GM12891 (cell line): ENCODE measurements around the gene STK25.

Experiments used
- PAX5 ChIP-seq: IDR thresholded peaks from 2 replicates; pipeline ENCODE4 v1.6.1; 2011; ENCODE audit warnings: low read length, moderate library complexity, mild to moderate bottlenecking; ENCODE audit not compliant: insufficient read depth, severe bottlenecking
- POLR2A ChIP-seq: IDR thresholded peaks from 2 replicates; pipeline ENCODE4 v1.6.1; 2011; ENCODE audit warnings: low read depth, low read length, control low read depth
- POLR2AphosphoS5 ChIP-seq: IDR thresholded peaks from 2 replicates; pipeline ENCODE4 v1.6.1; 2011; ENCODE audit warnings: low read depth, low read length, control low read depth
- POU2F2 ChIP-seq: IDR thresholded peaks from 2 replicates; pipeline ENCODE4 v1.6.1; 2011; ENCODE audit warnings: low read depth, mild to moderate bottlenecking, control low read depth, low read length, moderate library complexity
- SPI1 ChIP-seq: IDR thresholded peaks from 2 replicates; pipeline ENCODE4 v1.6.1; 2011; ENCODE audit warnings: low read depth, low read length, control low read depth
- TAF1 ChIP-seq: IDR thresholded peaks from 2 replicates; pipeline ENCODE4 v1.6.1; 2011; ENCODE audit warnings: low read depth, low read length, control low read depth

- TF ChIP-seq POLR2AphosphoS5 (no peak), POLR2A (no peak), PAX5 (no peak), SPI1 (no peak), TAF1 (no peak), POU2F2 (no peak)
Measured at GRCh38 chr2:241500016-241500415, 8.4 kb downstream of the STK25 start.
